HepG2 (cell line): ENCODE results near the gene MEPCE.

ENCODE experiments used
- MBNL3 ChIP-seq: fragments of 250-450 bp; sonication (Bioruptor Pico); conservative IDR thresholded peaks from 2 replicates; pipeline ENCODE4 v1.8.0; 2022; ENCODE audit warnings: mild to moderate bottlenecking, inconsistent platforms
- RELA ChIP-seq: sonication (generic); formaldehyde crosslinking; IDR thresholded peaks from 2 replicates; pipeline ENCODE4 v1.4.0; 2020; ENCODE audit warnings: missing genetic modification reagents
- SP1 ChIP-seq, 2 experiments: fragments of 450-650 bp in 1 of 2; sonication (generic) in 1 of 2; formaldehyde crosslinking in 1 of 2; IDR thresholded peaks; 2 replicates each; pipeline versions ENCODE4 v1.4.0 to v1.6.1; 2016 to 2020; ENCODE audit warnings: missing genetic modification reagents in 1 of 2
- ZMAT3 ChIP-seq: sonication (generic); formaldehyde crosslinking; conservative IDR thresholded peaks from 2 replicates; pipeline ENCODE4 v1.7.0; 2021; ENCODE audit warnings: missing genetic modification reagents

DNA sequence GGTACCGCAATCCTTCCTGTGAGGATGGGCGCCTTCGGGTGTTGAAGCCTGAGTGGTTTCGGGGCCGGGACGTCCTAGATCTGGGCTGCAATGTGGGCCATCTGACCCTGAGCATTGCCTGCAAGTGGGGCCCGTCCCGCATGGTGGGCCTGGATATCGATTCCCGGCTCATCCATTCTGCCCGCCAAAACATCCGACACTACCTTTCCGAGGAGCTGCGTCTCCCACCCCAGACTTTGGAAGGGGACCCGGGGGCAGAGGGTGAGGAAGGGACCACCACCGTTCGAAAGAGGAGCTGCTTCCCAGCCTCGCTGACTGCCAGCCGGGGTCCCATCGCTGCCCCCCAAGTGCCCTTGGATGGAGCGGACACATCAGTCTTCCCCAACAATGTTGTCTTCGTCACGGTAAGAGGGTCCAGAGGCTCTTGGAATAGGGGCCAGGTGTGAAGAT lies 1.7 kb downstream of the MEPCE start:
- TF ChIP-seq SP1 (IDR thresholded peaks at IDR 0.05), result no peak
- no peak for TF ChIP-seq SP1 (CRISPR knock-in tag; IDR thresholded peaks at IDR 0.05)
- TF ChIP-seq ZMAT3 (CRISPR knock-in tag), result no peak
- no peak for TF ChIP-seq MBNL3
- TF ChIP-seq RELA (CRISPR knock-in tag), result no peak
